ENCODE data around the gene TMPRSS13.

DNA sequence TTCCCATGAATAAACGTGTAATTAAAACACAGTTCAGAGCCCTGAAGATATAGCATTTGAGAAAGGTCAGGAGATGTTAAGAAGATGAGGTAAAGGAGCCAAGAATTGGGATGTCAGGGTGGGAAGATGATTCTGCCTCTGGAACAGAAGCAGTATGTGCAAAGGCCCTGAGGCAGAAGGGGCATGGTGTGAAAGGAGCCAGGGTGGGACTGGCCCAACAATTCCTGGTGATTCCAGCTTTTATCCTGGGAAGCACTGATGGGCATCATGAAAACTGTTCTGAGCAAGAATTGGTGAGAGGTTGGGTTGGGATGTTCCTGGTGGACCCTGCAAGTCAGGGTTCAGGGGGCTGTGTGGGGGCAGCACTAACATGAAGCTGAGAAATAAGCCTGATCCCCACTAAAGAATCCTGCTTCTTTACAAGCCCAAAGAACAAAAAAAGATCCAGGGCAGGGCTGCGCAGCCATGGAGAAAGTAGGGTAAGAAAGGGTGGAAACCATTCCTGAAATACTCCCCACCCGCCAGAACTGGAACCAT, 50.2 kb downstream of the TMPRSS13 start:
- TF ChIP-seq POLR2A (IDR thresholded peaks at IDR 0.05), result no peak
- TF ChIP-seq, protein P1, sequence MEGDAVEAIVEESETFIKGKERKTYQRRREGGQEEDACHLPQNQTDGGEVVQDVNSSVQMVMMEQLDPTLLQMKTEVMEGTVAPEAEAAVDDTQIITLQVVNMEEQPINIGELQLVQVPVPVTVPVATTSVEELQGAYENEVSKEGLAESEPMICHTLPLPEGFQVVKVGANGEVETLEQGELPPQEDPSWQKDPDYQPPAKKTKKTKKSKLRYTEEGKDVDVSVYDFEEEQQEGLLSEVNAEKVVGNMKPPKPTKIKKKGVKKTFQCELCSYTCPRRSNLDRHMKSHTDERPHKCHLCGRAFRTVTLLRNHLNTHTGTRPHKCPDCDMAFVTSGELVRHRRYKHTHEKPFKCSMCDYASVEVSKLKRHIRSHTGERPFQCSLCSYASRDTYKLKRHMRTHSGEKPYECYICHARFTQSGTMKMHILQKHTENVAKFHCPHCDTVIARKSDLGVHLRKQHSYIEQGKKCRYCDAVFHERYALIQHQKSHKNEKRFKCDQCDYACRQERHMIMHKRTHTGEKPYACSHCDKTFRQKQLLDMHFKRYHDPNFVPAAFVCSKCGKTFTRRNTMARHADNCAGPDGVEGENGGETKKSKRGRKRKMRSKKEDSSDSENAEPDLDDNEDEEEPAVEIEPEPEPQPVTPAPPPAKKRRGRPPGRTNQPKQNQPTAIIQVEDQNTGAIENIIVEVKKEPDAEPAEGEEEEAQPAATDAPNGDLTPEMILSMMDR (IDR thresholded peaks at IDR 0.05), result no peak
- TF ChIP-seq EP300 (IDR thresholded peaks at IDR 0.05), result no peak
